ENCODE data around the gene ULBP2. TPM values are rescaled to one million over a fixed set of nuclear protein-coding genes. Genes with fewer than 3 reads are reported as not detected.
A peak's percentile ranks its signal among the peaks of the same experiment; 100 is the strongest.
"Not testable (repeated sequence)": the region's sequence is repeated elsewhere in the genome, so short reads cannot be mapped to it uniquely, and the experiment has no call there.

ULBP2 gene
- total RNA-seq, 1 experiment from 2014 or later, result 21.9 TPM

- DNase-seq (ENCODE audit: low read depth), result no peak
Observed at GRCh38 chr6:149967591-149967990, 25.8 kb downstream of the ULBP2 start.

DNA sequence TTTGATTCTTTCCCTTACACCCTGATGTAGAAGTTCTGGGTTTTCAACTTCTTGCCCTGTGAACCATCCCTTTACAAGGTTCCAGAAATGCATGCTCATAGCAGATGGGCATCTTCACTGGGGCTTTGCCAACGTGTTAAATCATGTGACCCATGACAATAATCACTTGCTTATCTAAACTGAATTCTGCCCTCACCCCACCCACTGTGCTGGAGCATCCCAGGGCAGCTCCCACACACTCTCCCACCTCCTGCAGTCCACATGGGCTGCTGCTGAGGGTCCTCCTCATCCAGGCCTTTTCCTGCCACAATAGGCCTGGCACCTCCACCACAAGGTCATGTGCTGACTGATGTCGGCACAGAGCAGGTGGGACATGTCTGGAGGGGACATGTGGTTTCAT is 26.2 kb downstream of the ULBP2 start:
- not testable (repeated sequence) for DNase-seq (ENCODE audit: low read depth)

GRCh38 chr6:149968909-149969308 is 27.1 kb downstream of the ULBP2 start:
- not testable (repeated sequence) for DNase-seq (ENCODE audit: low read depth)

DNA sequence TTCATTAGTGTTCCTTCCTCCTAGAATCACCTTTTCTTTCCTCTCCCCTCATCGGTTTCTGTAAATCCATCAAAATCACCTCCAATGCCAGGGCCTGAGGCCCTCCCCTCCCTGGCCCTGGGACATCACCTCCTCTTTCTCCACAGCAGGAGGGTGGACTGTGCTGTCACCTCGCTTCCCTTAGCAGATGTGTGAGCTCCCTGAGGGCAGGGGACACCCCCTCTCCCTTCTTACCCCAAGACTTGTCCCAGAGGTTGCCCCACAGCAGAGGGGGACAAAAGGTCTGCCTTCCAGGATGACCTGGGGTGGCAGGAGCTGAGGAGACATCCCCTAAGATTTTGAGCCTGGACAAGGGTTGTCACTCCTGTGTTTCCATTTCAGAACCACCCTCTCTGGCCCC is 27.8 kb downstream of the ULBP2 start:
- no peak for DNase-seq (ENCODE audit: low read depth)

DNA sequence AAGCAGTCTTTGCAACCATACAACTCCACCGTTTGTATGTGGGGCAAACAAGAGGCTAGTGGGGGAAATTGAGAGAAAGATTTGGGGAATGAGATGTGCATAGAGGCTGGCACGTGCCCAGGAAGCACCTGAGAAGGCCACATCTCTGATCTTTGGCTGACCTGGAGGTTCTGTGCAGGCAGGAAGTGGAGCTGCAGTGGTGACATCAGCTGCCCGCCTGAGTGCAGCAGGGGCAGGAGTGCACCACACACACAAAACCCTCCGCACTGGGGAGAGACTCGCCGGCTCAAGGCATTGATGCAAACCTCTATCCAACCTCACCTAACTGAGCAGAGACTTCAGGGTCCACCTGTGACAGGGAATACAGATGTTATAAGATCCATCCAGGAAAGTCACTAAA is 32.6 kb downstream of the ULBP2 start:
- not testable (repeated sequence) for DNase-seq (ENCODE audit: low read depth)

- DNase-seq (ENCODE audit: low read depth), result no peak
Observed at GRCh38 chr6:149974825-149975224, 33.0 kb downstream of the ULBP2 start.

DNA sequence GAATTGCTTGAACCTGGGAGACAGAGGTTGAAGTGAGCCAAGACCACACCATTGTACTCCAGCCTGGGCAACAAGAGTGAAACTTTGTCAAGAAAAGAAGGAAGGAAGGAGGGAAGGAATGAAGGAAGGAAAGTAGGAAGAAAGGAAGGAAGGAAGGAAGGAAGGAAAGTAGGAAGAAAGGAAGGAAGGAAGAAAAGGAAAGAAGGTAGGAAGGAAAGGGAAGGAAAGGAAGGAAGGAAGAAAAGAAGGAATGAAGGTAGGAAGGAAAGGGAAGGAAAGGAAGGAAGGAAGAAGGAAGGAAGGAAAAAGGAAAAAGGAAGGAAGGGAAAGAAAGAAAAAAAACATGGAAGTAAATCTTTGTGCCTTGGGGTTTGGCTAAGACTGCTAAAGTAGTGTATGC is 33.6 kb downstream of the ULBP2 start:
- DNase-seq (ENCODE audit: low read depth), result no peak

DNA sequence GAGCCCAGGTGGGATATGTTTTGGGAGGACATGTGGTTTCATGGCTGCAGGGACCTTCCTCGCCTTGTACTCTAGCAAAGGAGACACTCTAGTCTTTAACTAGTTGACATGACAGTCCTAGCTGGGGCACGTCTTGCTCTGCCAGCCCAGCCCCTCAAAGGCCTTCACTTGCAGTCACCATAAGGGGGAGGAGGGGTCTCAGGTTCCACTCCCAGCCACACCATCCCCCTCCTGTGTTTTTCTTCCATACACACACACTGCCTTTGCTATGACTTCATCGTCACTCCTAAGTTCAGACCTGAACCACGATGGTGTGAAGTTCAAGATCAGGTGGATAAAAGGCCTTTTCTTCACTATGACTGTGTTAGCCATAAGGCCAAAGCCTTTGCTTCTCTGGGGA is 35.4 kb downstream of the ULBP2 start:
- DNase-seq (ENCODE audit: low read depth), result no peak

GRCh38 chr6:149978610-149979009 is 36.8 kb downstream of the ULBP2 start:
- DNase-seq (ENCODE audit: low read depth), result no peak

DNA sequence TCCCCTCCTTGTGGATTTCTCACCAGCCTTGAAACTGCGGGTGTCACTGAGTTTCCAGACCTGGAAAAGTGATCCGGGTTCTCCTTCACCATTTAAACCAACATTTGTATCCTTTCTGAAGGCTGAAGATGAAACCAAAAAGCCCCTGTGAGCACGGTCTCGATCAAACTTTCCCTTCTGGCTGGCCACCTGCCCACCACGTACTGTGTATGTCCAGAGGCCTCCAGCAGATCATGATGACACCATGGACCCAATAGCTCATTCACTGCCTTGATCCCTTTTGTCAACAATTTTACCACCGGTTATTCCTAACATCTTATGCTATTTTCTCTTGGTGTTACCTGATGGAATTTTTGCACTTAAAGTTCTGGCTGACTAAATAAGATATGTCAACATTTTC is 37.5 kb downstream of the ULBP2 start:
- DNase-seq (ENCODE audit: low read depth), result no peak

DNA sequence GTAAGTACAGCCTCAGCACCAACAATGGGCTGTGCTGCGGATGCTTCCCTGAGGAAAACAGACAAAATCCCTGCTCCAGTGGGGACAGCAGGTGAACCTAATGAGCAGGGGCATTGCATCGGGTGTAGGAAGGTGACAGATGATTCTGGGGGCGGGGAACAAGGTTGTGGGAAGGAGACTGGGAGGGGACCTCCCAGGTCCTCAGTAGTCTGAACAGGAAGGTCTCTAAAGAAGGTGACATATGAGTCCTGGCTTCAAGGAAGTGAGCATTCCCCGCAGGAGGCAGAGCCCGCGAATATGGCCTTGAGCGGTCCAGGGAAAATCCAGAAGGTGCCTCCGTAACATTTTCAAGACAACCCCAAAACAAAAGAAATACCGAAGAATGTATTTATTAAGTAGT is 41.3 kb downstream of the ULBP2 start:
- no peak for DNase-seq (ENCODE audit: low read depth)

DNA sequence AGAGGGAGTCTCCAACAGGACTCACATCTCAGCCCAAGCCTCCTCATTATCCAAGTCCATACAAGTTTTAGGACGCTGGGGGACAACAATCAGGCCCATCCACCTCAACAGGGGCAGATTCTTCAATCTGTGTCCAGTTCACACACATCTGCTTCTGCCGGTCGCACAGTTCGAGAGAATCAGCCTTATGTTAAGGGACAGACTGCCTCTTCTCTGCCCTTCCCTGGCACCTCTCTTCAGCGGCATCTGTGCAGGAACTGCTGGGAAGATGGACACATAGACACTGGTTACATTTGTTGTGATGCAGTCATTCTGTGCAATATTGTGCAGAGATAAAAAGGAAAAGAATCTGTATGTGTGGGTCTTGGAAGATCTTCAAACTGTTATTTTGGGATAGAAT is 43.0 kb downstream of the ULBP2 start:
- no peak for DNase-seq (ENCODE audit: low read depth)

- peak; percentile 40 for DNase-seq (ENCODE audit: low read depth)
Observed at GRCh38 chr6:149985481-149985937, 43.7 kb downstream of the ULBP2 start.

DNA sequence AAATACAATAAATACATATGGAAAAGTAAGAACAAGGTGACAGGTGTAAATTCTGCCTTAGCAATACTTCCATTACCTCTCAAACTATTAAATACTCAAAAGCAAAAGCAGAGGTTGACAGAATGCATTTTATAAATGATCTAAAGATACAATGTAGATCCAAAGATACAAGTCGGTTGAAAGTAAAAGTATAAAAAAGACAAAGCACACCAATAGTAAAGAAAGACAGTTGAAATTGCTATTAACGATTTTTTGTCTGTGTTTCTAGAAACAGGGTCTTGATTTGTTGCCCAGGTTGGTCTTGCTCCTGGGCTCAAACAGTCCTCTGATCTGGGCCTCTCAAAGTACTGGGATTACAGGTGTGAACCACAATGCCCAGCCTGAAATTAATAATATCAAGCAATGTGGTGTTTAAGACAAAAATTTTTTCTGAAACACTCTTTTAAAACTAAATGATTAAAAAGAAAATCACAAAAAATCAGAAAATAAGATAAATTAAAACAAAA is 45.8 kb downstream of the ULBP2 start:
- no peak for DNase-seq (ENCODE audit: low read depth)

GRCh38 chr6:149988550-149989346 is 46.9 kb downstream of the ULBP2 start:
- DNase-seq (ENCODE audit: low read depth), result no peak

DNA sequence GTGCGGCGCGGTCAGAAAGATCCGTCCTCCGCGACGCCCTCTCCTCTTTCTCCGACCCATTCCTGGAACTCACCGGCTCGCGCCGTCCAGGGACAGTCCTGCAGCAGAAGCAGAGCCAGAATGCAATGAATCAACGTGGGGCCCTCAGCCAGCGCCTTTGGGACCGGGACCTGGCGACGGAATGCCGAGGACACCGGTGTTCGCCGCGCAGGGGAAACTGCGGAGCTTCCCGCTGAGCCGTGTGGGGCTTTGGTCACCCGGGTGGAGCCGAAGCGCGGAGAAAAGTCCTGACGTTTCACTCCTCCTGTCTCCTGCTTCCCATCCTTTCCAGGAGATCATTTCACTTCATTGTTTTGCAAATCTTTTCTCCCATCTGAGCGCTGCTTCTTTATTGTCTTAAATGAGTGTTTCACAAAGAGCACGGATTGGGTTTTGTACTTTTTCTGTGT is 48.4 kb downstream of the ULBP2 start:
- no peak for DNase-seq (ENCODE audit: low read depth)

DNA sequence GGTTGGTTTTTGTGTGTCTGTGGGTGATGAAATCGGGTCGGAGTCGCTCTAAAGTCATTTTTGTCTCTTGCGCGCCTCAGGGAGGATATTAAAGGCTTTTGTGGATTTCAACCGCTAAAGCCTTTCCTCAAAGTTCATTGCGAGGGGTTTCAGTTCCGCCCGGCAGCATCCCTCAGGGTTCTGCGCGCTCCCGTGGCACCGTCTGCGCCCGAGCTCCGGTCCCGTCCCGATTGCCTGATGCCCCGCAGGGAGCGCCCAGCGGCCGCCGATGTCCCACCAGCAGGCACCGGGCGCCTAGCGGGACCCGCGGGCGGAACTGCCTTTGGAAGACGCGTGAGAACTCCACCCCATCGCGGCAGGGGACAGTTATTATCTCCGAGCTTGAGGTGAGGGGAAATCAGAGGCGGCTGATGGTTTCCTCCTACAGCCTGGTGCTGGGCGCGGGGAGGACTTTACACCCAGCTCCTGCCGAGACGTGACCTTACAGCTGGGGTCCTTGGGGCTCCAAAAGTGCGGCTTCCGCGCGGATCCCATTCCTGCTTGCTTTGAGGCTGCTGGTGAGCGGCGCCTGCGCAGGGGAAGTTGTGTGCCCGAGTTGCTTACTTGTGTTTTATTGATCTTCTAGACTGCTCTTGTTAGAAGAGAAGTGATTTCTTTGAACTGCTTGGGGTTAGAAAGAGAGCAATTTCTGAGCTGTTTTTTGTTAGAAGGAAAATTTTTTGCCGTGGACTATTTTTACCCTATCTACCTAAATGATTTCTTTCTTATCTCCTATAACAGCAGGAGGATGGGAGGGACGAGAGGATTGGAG is 49.1 kb downstream of the ULBP2 start:
- DNase-seq (ENCODE audit: low read depth), result peak; percentile 13

DNA sequence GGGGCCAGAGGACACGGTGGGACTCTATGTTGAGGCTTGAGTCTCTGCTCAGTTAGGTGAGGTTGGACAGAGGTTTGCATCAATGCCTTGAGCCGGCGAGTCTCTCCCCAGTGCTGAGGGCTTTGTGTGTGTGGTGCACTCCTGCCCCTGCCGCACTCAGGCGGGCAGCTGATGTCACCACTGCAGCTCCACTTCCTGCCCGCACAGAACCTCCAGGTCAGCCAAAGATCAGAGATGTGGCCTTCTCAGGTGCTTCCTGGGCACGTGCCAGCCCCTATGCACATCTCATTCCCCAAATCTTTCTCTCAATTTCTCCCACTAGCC is 49.6 kb downstream of the ULBP2 start:
- DNase-seq (ENCODE audit: low read depth), result not testable (repeated sequence)

DNA sequence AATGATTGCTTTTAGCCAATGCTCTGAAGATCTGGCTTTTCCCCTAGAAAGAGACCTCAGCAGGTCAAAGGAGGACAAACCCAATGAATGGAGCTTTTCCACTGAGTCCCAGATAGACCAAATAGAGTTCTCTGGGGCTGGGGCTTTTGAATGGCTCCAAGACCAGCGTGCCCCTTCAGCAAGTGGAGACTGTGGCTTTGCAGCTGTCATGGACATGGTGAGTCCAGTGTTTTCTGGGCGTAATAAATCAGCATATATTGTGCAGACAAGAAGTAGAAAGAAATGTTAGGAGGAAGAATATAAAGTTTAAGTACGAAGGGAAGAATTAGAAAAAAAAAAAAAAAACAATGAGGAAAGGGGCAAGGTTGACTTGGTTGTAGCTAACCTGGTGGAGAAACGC is 50.0 kb downstream of the ULBP2 start:
- no peak for DNase-seq (ENCODE audit: low read depth)

DNA sequence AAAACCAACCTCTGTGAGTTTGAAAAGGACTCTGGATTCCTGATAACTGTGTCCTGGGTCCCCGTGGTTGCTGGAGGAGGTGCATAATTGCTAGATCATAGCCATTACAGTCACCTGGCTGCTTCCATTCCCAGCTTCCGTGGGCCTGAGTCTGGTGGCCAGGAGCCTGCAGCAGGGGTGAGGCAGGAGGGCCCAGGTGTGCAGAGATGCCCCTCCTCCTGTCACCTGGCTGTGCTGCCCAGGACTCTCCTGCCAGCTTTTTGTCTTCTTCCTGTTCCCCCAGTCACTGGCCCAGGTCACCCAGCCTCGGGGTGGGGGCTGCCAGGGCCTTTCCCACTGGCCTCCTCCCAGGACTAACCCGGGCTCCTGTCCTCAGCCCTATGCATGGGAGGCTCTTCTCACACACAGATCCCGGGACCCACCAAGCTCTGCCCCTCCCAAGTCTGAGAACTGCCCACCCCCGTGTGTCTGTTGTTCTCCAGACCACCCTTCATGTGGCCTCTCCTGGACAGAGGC is 53.5 kb downstream of the ULBP2 start:
- DNase-seq (ENCODE audit: low read depth), result no peak

- peak; percentile 29 for DNase-seq (ENCODE audit: low read depth)
Observed at GRCh38 chr6:149995971-149996370, 54.2 kb downstream of the ULBP2 start.
